Femur (tissue), 1 donor: ENCODE results near the gene DCAF6.
"Not testable (repeated sequence)": the region's sequence is repeated elsewhere in the genome, so short reads cannot be mapped to it uniquely, and the experiment has no call there.

Experiments used
- DNase-seq: peaks from one replicate; pipeline ENCODE4 v3.0.0-alpha.2; 2017

The DCAF6 gene

GRCh38 chr1:167924543-167925231, 11.8 kb upstream of the DCAF6 start:
- no peak for DNase-seq

DNA sequence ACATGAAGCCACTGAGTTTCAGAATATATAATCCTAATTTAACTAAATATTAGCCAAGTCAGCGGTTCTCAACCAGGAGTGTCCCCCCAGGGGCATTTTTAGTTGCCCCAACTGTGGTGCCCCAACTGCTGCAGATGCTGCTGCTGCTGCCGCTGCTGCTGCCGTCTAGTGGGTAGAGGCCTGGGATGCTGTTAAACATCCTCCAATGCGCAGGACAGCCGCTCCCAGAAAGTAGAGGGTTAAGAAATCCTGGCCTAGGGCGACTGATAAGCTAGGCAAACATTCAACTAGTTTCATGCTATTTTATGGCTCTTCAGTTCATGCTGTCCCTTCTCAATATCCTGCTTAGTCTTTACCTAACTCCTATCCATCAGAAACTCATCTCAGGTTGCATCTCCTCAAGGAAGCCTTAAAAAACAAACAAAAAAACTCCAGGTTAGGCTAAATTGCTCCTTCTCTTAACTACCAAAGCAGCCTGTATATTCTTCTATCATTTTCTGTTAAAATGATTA, 9.9 kb upstream of the DCAF6 start:
- DNase-seq, result no peak

DNA sequence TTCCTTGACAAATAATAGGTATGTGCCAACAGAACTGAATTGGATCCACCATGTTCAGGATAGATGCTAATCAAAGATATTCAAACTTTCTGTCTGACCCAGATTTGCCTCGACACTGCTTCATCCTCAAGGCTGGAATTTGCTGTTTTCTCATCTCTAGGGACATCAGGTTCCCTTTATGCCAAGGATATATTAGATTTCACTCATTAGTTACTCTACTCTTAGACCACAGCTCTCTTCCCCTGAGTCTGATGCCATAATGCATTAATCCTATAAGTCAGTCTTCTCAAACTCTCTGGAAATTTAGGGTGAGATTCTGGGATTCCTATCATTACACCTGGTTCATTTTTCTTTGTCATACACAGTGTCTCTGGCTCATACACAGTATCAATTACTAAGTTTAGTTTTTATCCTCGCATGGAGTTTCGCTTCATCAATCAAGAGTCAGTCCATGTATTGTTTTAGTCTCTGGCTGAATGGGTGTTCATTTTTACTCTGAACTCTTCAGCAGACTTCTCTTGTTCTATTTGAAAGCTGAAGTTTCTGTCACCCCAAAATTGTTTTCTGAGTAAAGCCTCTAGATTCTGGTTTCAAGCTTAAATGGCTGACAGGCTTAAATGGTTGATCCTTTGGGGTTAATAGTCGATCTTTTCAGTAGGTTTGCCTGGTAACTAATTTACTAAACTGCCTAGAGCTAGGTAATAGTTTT, 9.3 kb upstream of the DCAF6 start:
- DNase-seq, result no peak

- DNase-seq, result no peak
Observed at GRCh38 chr1:167928457-167928852, 8.0 kb upstream of the DCAF6 start.

DNA sequence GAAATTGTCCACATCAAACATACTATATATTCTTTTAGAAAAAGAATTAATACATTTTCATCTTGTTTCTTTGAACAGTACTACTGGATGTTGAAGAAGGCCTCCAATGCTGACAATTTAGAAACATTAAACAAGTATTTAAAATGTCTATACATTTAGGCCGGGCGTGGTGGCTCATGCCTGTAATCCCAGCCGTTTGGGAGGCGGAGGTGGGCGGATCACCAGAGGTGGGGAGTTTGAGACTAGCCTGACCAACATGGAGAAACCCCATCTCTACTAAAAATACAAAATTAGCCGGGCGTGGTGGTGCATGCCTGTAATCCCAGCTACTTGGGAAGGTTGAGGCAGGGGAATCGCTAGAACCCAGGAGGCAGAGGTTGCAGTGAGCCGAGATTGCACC, 7.6 kb upstream of the DCAF6 start:
- not testable (repeated sequence) for DNase-seq

DNA sequence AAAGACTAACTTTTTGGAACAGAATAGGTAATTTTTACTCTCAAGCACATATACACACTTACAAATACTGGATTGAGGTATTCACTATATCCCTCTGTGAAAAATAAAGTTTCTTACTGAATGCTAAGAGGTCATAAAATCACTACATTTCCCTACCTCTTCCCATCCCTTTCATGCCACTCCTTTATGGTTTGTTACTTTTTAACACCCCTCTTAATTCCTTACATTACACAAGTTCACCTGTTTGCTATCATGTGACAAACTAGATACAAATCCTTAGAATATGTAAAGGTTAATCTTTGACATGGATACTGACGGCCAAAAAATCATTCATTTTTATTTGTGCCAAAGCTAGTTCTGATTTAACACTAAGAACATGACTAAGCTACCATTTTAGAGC, 6.8 kb upstream of the DCAF6 start:
- DNase-seq, result no peak

- DNase-seq, result no peak
Observed at GRCh38 chr1:167933788-167934187, 2.7 kb upstream of the DCAF6 start.

GRCh38 chr1:167934426-167935215, 1.9 kb upstream of the DCAF6 start:
- no peak for DNase-seq

DNA sequence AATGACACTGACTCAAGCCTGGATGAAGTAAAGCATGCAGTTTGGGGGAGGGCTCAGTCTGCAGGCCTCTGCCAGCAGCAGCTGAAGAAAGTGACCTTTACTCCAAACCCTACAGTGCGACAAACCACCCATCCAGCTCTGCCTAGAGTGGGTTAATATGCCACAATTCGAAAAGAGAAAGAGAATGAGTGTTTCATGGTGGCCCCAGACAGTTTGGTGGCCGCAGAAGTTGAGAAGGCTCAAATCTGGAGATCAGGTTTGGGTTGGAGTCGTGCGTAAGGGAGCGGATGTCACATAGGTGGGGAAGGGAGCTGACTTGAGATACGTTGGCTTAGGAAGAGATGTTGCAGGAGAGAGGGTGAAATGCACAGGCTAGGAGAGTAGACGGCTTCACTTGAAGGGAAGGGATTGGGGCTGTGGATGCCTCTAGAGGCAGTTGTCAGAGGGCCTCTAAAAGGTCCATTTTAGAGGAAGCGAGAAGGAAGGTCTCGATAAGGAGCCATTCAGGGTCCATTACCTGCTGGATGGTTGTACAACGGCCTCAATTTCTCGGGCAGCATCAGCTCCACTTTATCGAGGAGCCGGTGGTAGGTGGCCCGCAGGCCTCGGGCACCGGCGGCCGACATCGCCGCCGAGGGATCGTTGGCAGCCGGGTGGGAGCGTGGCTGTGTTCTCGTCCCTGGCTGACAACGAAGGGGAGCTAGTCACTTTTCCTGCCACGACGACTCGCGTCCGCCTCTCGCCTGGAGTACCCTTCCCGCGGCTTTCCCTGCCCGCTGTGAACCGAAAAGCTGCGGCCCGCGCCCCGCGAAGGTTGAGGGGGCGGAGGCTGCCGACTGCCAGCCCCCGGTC, 1.0 kb upstream of the DCAF6 start:
- DNase-seq, result peak; percentile 46

DNA sequence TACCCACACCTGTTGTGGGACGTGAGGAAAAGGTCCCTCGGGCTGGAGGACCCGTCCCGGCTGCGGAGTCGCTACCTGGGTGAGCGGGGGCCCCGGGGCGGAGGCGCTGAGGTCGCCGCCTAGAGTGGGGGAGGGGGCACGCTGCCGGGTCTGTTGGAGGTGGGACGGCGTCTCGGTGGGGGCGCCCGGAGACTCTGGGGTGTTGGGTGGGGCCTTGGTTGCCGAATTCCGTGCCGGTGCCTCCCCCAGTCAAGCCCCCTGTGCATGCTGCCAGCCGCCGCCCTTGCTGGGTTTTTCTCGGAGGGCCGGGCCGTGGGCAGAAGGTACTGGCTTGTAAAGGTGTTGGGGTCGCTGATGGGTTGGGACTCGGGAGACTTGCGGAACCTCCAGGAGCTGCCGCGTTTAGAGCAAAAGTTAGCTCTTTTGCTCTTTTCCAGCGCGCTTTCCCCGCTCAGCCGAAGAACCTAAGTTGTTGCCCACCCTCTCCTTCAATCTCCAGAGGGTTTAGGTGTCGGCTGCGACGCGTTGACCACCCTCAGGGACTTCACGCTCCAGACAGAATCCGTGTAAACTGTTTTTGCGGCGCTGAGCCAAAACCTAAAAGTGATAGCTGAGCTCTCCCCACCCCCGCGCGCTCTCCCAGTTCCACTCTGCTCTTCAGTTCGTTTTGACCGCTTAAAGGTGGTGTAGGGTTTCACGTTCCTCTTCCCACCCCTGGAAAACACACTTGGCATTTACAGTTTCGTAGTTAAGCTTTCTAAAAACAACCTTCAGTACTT, 636 bp downstream of the DCAF6 start, which contains the start of gene MPC2:
Gene MPC2, minus strand, starts transcription at position 143 of the 779 bp plus-strand sequence. CDS start 1,231 bp downstream, outside the sequence.
- DNase-seq, result peak; percentile 86

- DNase-seq, result no peak
Observed at GRCh38 chr1:167937709-167938010, 1.2 kb downstream of the DCAF6 start.

DNA sequence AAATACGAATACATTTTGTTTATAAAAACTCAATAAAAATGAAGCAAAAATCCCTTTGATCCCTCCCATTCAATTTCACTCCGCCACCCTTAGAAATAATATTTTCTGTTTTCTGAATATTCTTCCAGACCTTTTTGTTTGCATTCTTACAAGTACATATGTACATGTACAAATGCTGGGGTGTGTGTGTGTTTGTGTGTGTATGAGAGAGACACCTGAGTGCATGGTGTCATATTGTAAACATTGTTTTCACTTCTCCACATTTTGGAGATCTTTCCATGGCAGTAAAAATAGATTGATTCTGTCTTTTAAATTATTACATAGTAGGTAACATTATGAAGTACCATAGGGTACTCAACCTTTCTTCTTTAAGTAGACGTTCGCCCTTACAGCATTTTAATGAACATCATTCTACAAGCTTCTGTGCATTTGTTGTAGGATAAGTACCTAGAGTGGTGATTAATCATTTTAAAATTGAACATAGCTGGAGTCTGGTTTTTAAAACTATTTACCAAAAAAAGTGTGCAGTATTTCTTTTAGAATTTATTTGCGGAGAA, 1.7 kb downstream of the DCAF6 start:
- no peak for DNase-seq

DNA sequence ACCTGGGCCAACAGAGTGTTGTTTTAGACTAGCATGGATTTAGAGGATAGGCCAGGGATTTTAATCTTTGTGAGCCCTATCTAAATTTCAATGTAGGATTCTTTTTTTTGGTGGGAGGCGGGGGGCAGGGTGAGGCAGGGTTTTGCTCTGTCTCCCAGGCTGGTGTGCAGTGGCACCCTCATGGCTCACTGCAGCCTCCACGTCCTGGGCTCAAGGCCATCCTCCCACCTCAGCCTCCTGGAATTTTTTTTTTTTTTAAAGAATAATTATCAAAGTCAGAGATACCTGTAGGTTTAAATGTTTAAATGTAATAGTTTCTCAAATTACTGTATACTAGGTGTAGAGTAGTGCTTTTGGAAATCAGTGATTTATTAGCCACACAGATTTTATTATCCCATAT, 3.8 kb downstream of the DCAF6 start:
- no peak for DNase-seq

DNA sequence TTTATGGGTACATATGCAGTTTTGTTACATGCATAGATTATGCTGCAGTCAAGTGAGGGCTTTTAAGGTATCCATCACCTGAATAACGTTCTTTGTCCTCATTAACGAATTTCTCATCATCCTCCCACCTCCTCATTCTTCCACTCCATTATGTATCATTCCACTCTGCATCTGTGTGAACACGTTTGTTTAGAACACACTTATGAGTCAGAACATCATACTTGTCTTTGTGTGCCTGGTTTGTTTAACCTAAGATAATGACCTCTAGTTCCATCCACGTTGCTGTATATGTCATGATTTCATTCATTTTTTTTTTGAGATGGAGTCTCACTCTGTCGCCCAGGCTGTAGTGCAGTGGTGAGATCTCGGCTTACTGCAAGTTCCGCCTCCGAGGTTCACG, 7.1 kb downstream of the DCAF6 start:
- DNase-seq, result no peak

DNA sequence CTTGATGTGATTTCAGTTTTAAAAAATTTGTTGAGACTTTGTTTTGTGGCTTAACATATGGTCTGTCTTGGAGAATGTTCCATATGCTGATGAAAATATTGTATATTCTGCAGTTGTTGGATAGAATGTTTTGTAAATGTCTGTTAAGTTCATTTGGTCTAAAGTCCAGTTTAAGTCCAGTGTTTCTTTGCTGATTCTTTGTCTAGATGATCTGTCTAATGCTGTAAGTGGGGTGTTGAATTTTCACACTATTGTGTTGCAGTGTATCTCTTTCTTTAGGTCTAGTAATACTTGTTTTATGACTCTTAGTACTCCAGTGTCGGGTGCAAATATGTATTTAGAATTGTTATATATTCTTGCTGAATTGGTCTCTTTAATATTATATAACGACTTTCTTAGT, 11.2 kb downstream of the DCAF6 start:
- DNase-seq, result no peak

- DNase-seq, result no peak
Observed at GRCh38 chr1:167949785-167950184, 13.3 kb downstream of the DCAF6 start.

- DNase-seq, result no peak
Observed at GRCh38 chr1:167950569-167950968, 14.1 kb downstream of the DCAF6 start.

DNA sequence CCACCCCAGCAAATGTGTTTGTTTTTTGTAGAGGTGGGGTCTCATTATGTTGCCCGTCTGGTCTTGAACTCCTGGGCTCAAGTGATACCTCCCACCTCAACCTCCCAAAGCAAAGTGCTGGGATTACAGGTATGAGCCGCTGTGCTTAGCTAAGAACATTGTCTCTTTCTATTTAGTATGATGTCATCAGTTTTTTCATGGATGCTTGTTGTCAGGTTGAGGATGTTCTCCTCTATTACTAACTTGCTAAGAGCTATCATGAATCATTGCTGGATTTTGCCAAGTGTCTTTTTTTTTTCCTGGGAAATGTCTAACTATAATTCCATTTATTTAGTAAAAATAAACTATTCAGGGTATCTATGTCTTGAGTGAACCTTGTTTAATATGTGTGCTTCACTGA, 19.4 kb downstream of the DCAF6 start:
- DNase-seq, result no peak

GRCh38 chr1:167957710-167958109, 21.2 kb downstream of the DCAF6 start:
- DNase-seq, result no peak

- no peak for DNase-seq
Observed at GRCh38 chr1:167964646-167965045, 28.2 kb downstream of the DCAF6 start.

GRCh38 chr1:167966050-167966449, 29.6 kb downstream of the DCAF6 start:
- no peak for DNase-seq

DNA sequence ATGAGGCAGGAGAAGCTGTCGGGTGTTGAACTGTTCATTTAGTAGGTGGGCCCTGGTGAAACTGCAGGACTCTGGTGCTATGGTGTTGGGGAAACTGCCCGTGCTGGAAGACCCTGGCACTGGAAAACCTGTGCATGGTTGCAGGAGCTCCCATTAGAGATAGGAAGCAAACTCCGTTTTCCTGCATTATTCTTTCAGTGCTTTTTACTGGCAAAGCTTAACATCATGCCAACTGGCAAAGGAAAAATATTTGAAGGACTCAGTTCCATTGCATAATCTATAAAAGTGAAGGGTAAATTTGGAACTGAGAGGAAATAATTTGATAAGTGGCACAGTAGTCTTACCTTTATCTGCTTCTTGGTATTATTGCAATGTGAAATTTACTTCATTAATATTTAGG, 32.1 kb downstream of the DCAF6 start:
- no peak for DNase-seq
